Stomach (tissue), 4 donors: Measurements from ENCODE around the gene MAPRE2.

Experiments used
- POLR2A ChIP-seq, 4 donors: fragments of 450-650 bp; IDR thresholded peaks; one replicate each; pipeline ENCODE4 v1.6.1; 2016; ENCODE audit warnings: antibody characterized with exemption in 4 of 4, control low read depth in 2 of 4, mild to moderate bottlenecking in 1 of 4, moderate library complexity in 1 of 4
- POLR2AphosphoS5 ChIP-seq, 3 donors: sonication (generic); formaldehyde crosslinking; IDR thresholded peaks; one replicate each; pipeline ENCODE4 v1.6.1; 2016; ENCODE audit warnings: antibody characterized with exemption in 3 of 3
- TF ChIP-seq, protein P1 (sequence below), 7 experiments: fragments of 450-650 bp in 4 of 7; fragments of 200-600 bp in 3 of 7; sonication (generic) in 3 of 7; IDR thresholded peaks; one replicate each; pipeline ENCODE4 v1.5.1; 2016 to 2019; ENCODE audit warnings: antibody characterized with exemption in 7 of 7, control low read depth in 2 of 7, mild to moderate bottlenecking in 1 of 7

DNA sequence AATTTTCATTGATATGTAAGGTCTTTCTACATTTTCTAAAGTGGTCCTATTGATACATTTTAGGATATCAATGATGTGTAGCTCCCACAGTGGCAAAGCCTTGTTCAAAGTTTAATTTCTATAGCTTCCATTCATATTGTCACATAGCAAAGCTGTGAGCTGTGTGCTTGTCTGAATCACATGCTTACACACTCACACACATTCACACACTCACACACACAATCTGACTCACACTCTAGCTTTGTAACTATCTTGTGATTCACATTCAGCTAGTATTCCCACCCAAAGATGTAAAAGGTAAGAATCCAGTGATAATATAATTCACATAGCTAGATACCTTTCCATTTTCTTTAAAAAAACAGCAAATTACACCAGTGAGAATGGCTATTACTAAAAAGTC is 58.7 kb downstream of the MAPRE2 start:
- TF ChIP-seq POLR2AphosphoS5 (IDR thresholded peaks at IDR 0.05) (no peak), POLR2A (IDR thresholded peaks at IDR 0.05) (no peak)
- TF ChIP-seq, protein P1, sequence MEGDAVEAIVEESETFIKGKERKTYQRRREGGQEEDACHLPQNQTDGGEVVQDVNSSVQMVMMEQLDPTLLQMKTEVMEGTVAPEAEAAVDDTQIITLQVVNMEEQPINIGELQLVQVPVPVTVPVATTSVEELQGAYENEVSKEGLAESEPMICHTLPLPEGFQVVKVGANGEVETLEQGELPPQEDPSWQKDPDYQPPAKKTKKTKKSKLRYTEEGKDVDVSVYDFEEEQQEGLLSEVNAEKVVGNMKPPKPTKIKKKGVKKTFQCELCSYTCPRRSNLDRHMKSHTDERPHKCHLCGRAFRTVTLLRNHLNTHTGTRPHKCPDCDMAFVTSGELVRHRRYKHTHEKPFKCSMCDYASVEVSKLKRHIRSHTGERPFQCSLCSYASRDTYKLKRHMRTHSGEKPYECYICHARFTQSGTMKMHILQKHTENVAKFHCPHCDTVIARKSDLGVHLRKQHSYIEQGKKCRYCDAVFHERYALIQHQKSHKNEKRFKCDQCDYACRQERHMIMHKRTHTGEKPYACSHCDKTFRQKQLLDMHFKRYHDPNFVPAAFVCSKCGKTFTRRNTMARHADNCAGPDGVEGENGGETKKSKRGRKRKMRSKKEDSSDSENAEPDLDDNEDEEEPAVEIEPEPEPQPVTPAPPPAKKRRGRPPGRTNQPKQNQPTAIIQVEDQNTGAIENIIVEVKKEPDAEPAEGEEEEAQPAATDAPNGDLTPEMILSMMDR (IDR thresholded peaks at IDR 0.05): no peak
